IPS-18a (cell line): ENCODE results near the gene CTIF.

Experiments used
- H3K27ac ChIP-seq: one replicate; pipeline ENCODE4 v1.5.1; 2013; ENCODE audit warnings: low read length
- H3K27me3 ChIP-seq: one replicate; pipeline ENCODE4 v1.6.1; 2013; ENCODE audit warnings: mild to moderate bottlenecking, low read length; ENCODE audit not compliant: control insufficient read depth, insufficient read depth
- H3K36me3 ChIP-seq: one replicate; pipeline ENCODE4 v1.6.1; 2013; ENCODE audit warnings: low read depth, low read length; ENCODE audit not compliant: control insufficient read depth
- H3K4me1 ChIP-seq: one replicate; pipeline ENCODE4 v1.6.1; 2013; ENCODE audit warnings: low read depth, low read length; ENCODE audit not compliant: control insufficient read depth
- H3K4me3 ChIP-seq: one replicate; pipeline ENCODE4 v1.5.1; 2013; ENCODE audit warnings: low read length
- H3K9ac ChIP-seq: one replicate; pipeline ENCODE4 v1.6.1; 2013; ENCODE audit warnings: mild to moderate bottlenecking, low read length, moderate library complexity
- H3K9me3 ChIP-seq: one replicate; pipeline ENCODE4 v1.6.1; 2013; ENCODE audit warnings: low read depth, low read length; ENCODE audit not compliant: control insufficient read depth

The CTIF gene

DNA sequence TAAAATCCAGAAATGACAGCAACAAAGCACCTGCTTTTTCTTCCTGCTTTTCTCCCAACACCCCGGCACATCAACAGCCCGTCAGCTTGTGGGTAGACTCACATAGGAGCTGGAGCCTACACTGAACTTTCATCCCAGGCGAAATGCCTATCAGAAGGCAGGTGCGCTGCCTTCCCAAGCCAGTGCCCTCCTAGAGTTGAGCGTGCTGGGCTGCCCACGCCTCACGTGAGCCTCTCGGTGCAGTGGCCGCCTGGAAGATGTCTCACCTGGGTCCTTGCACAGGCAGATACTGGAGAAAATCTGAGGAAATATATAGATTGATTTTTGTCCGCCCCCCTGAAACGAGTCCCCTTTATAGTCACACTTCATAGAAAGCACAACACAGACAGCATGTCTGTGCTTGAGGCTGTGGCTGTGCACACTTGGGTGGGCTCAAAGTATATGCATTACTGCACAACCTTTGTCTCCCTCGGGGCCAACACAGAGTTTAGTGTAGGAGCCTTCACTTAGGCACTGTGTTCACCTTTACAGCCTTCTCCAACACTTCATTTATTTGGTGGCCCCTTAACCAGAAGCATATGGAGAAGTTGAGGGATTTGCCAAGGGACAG is 299.4 kb downstream of the CTIF start:
- Histone ChIP-seq H3K4me3 (no peak overlapping the region), H3K27me3 (no peaks in the 10 kb centered on the region), H3K4me1 (peaks cover 15% of the 10 kb centered on the region), H3K9ac (no peak overlapping the region), H3K36me3 (no peaks in the 10 kb centered on the region), H3K27ac (no peak overlapping the region), H3K9me3 (no peaks in the 10 kb centered on the region)

DNA sequence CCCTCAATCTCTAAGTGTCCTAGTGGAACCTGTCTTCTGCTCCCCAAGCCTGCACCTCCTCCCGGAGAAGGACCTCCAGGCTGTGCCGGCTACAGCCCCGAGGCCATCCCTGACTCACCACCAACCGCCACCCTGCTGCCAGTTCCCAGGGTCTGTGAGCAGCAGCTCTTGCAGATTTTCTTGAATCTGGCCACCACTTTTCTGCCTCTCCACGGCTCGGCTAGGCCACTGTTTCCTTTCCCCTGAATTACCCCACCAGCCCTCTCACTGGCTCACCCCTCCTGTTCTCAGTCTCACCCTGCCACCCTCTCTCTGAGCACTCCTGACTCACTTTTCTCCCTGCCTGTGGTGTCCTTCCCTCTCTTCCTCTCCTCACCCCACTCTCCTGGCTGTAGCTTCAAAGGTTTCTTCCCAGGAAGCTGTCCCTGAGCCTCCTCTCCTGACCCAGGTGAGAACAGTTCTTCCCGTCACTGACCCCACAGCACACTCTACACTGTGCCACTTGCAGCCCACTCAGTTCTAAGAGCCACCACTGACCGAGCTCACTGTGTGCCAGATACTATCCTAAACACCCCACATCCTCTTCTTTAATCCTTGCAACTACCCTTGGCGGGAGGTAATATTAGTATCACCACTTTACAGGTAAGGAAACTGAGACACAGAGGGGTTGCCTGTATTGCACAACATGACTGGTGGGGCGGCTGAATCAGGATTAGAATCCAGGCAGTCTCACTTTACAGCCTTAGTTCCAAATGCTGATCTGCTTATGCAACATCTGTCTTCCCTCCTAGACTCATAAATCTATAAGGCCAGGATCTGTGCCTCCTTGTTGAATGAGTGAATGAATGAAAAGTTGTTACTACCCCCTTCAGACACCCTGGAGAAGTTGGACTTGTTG is 300.3 kb downstream of the CTIF start:
- Histone ChIP-seq H3K27ac (no peak overlapping the region), H3K4me3 (no peak overlapping the region), H3K9ac (no peak overlapping the region), H3K4me1 (peaks cover 8% of the 10 kb centered on the region), H3K27me3 (no peaks in the 10 kb centered on the region), H3K9me3 (no peaks in the 10 kb centered on the region), H3K36me3 (no peaks in the 10 kb centered on the region)

DNA sequence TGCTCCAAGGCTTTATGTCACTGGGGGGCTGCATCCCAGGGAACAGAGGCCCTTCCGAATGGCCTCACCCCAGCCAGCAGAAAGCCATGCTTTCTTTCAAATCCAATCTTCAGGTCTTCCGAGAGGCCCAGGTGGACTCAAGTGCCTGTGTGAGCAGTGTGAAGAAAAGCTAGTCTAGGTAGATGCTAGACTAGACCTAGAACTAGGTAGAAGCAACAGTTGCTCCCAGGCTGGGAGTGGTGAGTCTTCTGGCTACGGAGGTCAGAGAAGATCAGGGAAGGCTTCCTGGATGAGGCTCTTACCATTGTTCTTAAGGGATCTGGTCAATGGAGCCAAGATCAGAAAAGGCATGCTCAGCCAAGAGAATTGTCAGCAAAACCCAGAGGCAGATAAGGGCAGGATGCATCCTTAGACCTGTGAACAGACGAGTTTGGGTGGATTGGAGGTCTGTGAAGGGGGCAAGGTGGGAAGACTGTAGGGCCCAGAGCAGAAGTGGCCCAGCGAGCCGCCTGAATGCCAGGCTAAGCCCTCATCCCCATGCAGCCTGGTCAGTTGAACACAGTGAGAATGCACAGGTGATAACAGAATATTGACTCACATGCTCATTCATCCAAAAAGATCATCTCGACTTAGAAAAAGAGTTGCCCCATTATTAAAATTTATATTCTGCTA is 301.1 kb downstream of the CTIF start:
- H3K36me3 ChIP-seq: no peaks in the 10 kb centered on the region
- H3K9me3 ChIP-seq: no peaks in the 10 kb centered on the region
- H3K9ac ChIP-seq: no peak overlapping the region
- H3K4me1 ChIP-seq: peaks cover 8% of the 10 kb centered on the region
- H3K27me3 ChIP-seq: no peaks in the 10 kb centered on the region
- no peak overlapping the region for H3K27ac ChIP-seq
- no peak overlapping the region for H3K4me3 ChIP-seq

DNA sequence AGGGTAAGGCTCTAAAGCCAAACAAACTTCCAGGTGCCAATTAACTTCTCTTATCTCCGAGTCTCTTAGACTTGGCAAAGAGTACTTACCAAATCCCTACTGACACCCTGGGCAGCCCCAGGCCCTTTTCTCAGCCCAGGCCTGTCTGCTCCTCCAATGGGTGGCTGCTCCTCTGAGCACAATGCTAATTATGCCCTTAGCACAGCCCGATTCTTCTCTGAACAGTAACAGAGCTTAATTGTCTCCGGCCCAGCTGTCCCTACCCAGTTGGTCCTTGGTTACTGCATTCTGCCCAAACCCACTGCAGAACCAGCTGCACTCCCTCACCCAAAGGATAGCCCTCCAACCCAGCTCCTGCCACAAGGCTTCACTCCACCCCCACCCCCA is 301.7 kb downstream of the CTIF start:
- Histone ChIP-seq H3K36me3 (no peaks in the 10 kb centered on the region), H3K4me3 (no peak overlapping the region), H3K27ac (no peak overlapping the region), H3K9me3 (no peaks in the 10 kb centered on the region), H3K4me1 (peaks cover 8% of the 10 kb centered on the region), H3K9ac (no peak overlapping the region), H3K27me3 (no peaks in the 10 kb centered on the region)

DNA sequence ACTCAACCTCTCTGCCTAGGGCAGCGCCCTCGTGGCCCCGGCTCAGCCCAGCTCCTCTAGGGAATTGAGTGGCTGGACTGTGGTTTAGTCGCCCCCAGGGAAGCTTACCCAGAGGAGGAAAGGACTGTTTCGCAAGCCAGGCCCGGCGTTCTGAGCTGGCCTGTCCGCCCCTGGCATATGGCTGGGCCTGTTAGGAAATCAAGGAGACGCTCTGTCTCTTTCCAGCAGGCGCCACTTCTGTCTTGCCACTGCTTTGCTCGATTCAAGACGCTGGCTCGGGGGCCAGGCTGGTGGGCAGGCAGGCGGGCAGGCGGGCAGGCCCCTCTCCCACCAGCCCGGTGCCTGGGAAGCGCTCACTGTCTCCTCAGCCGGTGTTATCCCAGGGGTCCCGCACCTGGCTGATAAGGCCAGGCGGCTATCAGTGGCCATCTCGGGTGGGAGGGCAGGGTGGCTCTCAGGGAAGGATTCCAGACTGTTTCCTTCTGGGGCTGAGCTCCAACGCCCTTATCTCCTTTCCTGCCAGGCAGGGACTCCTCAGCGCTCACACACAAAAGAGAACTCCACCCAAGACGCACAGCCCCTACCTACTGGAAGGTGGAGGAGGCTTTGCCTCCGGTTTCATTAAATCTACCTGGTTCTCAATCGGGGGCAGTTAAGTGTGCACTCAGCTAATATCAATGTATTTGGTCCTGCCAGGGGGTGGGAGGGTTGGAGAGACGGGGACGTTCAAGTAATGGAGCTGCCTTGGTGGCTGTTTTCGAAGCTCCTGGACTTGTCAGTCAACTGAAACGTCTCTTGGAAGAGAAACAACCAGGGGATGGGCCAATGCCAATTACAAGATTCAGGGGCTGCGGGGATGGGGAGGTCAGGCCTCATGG is 302.8 kb downstream of the CTIF start:
- Histone ChIP-seq H3K9me3 (no peaks in the 10 kb centered on the region), H3K36me3 (no peaks in the 10 kb centered on the region), H3K4me3 (no peak overlapping the region), H3K27ac (no peak overlapping the region), H3K4me1 (peaks cover 8% of the 10 kb centered on the region), H3K27me3 (no peaks in the 10 kb centered on the region), H3K9ac (no peak overlapping the region)

DNA sequence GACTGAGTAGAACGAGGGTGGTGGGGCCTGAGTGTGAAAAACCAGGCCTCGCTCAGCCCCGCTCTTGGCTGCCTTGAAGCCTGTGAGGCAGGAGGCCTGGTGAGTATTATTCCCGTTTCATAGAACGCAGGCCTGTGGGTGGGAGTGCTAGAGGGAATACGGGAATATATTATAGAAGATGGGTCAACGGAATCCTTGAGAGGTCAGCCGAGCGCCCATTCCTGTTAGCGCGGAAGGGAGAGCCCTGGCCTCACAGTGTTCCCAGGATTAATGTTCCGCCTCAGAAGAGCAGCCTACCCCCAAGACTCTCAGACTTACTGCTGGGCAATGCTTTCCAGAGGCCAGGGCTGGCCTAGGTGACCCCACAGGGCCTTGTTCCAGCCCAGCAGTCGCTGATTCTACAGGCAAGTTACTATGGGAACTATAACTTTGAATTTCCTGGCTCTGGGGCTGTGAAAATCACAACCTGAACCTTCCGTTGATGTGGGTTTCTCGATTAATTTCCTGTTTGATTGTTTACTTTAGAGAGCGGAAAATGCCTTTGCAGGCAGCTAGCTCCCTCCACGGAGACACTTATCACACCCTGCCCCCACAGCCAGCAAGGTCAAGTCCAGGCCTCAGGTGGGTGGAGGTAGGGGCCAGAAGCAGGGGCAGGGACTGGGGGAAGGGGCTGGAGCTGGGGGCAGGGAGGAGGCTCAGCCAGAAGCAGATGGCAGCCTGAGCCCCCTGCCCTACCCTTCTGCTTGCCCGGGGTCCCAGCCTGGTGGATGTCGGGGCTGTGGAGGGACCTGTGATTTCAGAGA is 303.6 kb downstream of the CTIF start:
- Histone ChIP-seq H3K9ac (no peak overlapping the region), H3K27me3 (no peaks in the 10 kb centered on the region), H3K36me3 (no peaks in the 10 kb centered on the region), H3K4me3 (no peak overlapping the region), H3K27ac (no peak overlapping the region), H3K9me3 (no peaks in the 10 kb centered on the region), H3K4me1 (peaks cover 8% of the 10 kb centered on the region)

DNA sequence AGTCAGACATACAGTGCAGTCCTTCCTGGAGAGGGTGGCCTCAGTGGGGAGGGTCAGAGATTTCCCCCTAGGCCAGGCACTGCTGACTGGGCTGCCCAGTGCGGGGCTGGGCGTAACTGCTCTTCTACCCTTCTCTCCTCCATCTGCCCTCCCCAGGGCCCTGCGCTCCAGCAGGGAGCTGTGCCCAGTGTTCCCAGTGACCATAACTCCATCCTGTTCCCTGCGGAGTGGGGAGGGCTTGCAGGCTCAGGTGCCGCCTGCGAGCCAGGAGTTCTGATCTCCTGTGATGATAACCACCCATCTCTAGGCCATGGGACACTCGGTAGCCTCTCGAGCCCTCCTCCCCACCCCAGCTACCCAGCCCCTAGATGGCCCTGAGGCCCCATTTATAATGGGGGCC is 304.3 kb downstream of the CTIF start:
- Histone ChIP-seq H3K27me3 (no peaks in the 10 kb centered on the region), H3K4me3 (no peak overlapping the region), H3K27ac (no peak overlapping the region), H3K4me1 (peaks cover 8% of the 10 kb centered on the region), H3K9ac (no peak overlapping the region), H3K9me3 (no peaks in the 10 kb centered on the region), H3K36me3 (no peaks in the 10 kb centered on the region)

DNA sequence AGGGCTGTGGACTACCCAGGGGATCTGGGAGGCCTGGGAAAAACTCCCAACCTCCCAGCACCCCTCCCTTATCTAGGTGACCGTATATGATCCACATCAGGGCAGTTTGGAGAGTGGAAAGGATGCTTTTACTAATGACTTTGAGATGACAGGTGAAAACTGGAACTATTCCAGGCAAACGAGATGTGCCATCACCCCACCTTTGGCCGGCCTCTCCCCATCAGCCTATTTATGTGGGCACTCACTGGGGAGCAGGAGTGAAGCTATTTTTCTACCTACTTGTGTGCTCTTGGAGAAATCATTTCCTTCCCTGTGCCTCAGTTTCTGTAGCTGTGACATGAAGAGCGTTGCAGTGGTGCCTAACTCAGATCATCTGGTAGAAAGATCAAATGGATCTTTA is 304.8 kb downstream of the CTIF start:
- Histone ChIP-seq H3K27me3 (no peaks in the 10 kb centered on the region), H3K4me3 (no peak overlapping the region), H3K27ac (no peak overlapping the region), H3K36me3 (no peaks in the 10 kb centered on the region), H3K9ac (no peak overlapping the region), H3K4me1 (peaks cover 9% of the 10 kb centered on the region), H3K9me3 (no peaks in the 10 kb centered on the region)

DNA sequence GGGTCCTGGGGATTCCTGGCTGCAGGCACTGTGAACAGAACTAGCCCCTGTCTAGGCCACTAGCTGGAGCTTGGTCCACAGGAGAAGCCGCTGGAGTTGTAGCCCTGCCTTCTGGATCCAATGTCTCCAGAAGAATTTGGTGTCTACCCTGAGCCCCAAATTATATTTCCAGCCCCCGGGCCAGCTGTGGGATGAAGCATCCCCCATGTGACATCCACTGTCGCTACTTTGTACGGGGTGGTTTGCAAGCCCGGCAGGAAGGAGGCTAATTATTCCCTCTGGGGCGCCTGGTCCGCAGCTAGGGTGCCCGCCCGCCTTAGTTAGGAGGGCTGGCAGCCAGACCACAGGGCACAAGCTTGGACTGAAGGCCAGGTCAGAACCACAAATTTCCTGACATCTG is 305.4 kb downstream of the CTIF start:
- H3K36me3 ChIP-seq: no peaks in the 10 kb centered on the region
- H3K9ac ChIP-seq: no peak overlapping the region
- H3K9me3 ChIP-seq: no peaks in the 10 kb centered on the region
- H3K4me3 ChIP-seq: no peak overlapping the region
- H3K27me3 ChIP-seq: no peaks in the 10 kb centered on the region
- H3K4me1 ChIP-seq: peaks cover 13% of the 10 kb centered on the region
- no peak overlapping the region for H3K27ac ChIP-seq

DNA sequence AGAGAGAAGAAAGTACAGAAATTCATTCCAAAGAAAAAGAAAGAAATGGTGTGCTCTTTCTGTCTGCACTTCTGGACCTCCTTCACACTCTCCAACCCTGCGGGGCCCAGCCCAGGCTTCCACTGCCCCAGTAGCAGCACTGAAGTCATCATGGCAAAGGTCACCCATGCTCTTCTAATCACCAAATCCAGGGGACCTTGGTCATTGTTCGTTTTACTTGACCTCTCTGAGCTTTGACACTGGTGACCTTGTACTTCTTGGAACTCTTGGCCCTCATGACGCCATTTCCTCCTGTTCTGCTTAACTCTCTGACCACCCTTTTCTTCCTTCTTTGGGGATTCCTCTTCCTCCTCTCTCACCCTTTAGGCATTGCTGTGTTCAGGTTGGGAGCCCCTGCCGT is 306.3 kb downstream of the CTIF start:
- H3K27me3 ChIP-seq: no peaks in the 10 kb centered on the region
- H3K27ac ChIP-seq: no peak overlapping the region
- no peaks in the 10 kb centered on the region for H3K9me3 ChIP-seq
- no peaks in the 10 kb centered on the region for H3K36me3 ChIP-seq
- peaks cover 13% of the 10 kb centered on the region for H3K4me1 ChIP-seq
- H3K4me3 ChIP-seq: no peak overlapping the region
- no peak overlapping the region for H3K9ac ChIP-seq
